ENCODE measurements around the gene LIN52. TPM values are rescaled to one million over a fixed set of nuclear protein-coding genes. Genes with fewer than 3 reads are reported as not detected.

LIN52 gene
- total RNA-seq, 1 experiment from 2014 or later, result 6.7 TPM

DNA sequence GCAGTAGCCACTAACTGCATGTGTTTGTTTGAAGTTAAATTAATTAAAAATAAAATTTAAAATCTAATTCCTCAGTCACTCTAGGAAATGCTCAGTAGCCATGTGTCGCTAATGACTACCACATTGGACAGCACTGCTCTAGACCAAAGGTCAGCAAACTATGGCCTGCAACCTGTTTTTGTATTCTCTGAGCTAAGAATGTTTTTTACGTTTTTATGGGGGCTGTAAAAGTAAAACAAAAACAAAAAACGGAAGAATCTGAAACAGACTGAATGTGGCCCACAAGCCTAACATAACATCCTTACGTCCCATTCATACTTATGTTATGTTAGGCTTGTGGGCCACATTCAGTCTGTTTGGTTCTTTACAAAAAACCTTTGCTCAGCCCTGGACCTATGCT, 57.8 kb downstream of the LIN52 start:
- H3K36me3 ChIP-seq (ENCODE audit: control insufficient read depth, insufficient read depth, low read length), result no peaks in the 10 kb centered on the region
- intact Hi-C loops (cut with micrococcal nuclease; ENCODE audit: unreplicated experiment), result no loop called here
- H3K4me3 ChIP-seq (ENCODE audit: low read depth in 2 of 2, low read length in 2 of 2), result no peak overlapping the region
- CTCF ChIA-PET, result no interaction called here
- DNase-seq (ENCODE audit: low read depth, low spot score) (no peak), ATAC-seq (no peak)
- in situ Hi-C loops (cut with HindIII; ENCODE audit: low pct_unique_long_range_greater_than_20kb, low sequenced_read_pairs), result no loop called here
- H3K27me3 ChIP-seq (ENCODE audit: control insufficient read depth, insufficient read depth, low read length), result no peaks in the 10 kb centered on the region
- POLR2A ChIA-PET, result no interaction called here
- no peak for TF ChIP-seq SIN3A (IDR thresholded peaks at IDR 0.05; ENCODE audit: borderline replicate concordance, insufficient read depth, low read depth, low read length)
- TF ChIP-seq, protein P1, sequence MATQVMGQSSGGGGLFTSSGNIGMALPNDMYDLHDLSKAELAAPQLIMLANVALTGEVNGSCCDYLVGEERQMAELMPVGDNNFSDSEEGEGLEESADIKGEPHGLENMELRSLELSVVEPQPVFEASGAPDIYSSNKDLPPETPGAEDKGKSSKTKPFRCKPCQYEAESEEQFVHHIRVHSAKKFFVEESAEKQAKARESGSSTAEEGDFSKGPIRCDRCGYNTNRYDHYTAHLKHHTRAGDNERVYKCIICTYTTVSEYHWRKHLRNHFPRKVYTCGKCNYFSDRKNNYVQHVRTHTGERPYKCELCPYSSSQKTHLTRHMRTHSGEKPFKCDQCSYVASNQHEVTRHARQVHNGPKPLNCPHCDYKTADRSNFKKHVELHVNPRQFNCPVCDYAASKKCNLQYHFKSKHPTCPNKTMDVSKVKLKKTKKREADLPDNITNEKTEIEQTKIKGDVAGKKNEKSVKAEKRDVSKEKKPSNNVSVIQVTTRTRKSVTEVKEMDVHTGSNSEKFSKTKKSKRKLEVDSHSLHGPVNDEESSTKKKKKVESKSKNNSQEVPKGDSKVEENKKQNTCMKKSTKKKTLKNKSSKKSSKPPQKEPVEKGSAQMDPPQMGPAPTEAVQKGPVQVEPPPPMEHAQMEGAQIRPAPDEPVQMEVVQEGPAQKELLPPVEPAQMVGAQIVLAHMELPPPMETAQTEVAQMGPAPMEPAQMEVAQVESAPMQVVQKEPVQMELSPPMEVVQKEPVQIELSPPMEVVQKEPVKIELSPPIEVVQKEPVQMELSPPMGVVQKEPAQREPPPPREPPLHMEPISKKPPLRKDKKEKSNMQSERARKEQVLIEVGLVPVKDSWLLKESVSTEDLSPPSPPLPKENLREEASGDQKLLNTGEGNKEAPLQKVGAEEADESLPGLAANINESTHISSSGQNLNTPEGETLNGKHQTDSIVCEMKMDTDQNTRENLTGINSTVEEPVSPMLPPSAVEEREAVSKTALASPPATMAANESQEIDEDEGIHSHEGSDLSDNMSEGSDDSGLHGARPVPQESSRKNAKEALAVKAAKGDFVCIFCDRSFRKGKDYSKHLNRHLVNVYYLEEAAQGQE (IDR thresholded peaks at IDR 0.05; ENCODE audit: insufficient read depth in 1 of 2, low read depth in 2 of 2, low read length in 1 of 2), result no peak
- no peak for TF ChIP-seq TCF7L2 (IDR thresholded peaks at IDR 0.05; ENCODE audit: low read depth, low read length)
- TF ChIP-seq, protein P2, sequence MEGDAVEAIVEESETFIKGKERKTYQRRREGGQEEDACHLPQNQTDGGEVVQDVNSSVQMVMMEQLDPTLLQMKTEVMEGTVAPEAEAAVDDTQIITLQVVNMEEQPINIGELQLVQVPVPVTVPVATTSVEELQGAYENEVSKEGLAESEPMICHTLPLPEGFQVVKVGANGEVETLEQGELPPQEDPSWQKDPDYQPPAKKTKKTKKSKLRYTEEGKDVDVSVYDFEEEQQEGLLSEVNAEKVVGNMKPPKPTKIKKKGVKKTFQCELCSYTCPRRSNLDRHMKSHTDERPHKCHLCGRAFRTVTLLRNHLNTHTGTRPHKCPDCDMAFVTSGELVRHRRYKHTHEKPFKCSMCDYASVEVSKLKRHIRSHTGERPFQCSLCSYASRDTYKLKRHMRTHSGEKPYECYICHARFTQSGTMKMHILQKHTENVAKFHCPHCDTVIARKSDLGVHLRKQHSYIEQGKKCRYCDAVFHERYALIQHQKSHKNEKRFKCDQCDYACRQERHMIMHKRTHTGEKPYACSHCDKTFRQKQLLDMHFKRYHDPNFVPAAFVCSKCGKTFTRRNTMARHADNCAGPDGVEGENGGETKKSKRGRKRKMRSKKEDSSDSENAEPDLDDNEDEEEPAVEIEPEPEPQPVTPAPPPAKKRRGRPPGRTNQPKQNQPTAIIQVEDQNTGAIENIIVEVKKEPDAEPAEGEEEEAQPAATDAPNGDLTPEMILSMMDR (IDR thresholded peaks at IDR 0.05), result no peak
- no peak for TF ChIP-seq POLR2AphosphoS5 (IDR thresholded peaks at IDR 0.05; ENCODE audit: low read depth, low read length)
- no TSS peak for BruUV-seq (replicated peaks)
- no peak overlapping the region for H3K27ac ChIP-seq (ENCODE audit: low read length)
- H3K9me3 ChIP-seq (ENCODE audit: control insufficient read depth, insufficient read depth, low read depth, low read length), result no peaks in the 10 kb centered on the region
- no peaks in the 10 kb centered on the region; the same call in none of the 2 replicates for H3K4me1 ChIP-seq (ENCODE audit: control insufficient read depth, insufficient read depth, low read length)

DNA sequence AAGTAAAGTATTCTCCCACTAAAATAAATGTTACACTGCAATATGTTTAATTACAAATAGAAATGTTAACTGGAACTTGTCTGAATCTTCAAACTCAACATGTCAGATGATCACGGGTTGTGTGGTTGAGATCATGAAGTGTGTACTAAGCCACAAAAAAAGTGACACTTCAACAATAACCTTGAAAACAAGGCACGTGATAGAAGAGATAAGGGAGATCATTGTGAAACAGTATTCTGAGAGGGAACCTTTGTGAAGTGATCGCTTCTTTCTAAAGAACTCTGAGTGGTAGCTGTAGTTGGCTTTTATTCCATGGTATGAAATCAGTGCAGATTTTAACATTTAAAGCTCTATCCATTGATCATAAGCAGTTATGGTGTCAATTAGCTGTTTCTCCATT, 60.0 kb downstream of the LIN52 start:
- intact Hi-C loops (cut with micrococcal nuclease; ENCODE audit: unreplicated experiment), result no loop called here
- ChIA-PET POLR2A (interaction anchor here (0.5 kb wide), 1 partner anchor 237 kb away, joined by 4 read pairs; no protein-coding TSS in a partner anchor), CTCF (no interaction called here)
- no peaks in the 10 kb centered on the region for H3K27me3 ChIP-seq (ENCODE audit: control insufficient read depth, insufficient read depth, low read length)
- H3K9me3 ChIP-seq (ENCODE audit: control insufficient read depth, insufficient read depth, low read depth, low read length), result no peaks in the 10 kb centered on the region
- no TSS peak for BruUV-seq (replicated peaks)
- H3K36me3 ChIP-seq (ENCODE audit: control insufficient read depth, insufficient read depth, low read length), result no peaks in the 10 kb centered on the region
- H3K4me1 ChIP-seq (ENCODE audit: control insufficient read depth, insufficient read depth, low read length), result no peaks in the 10 kb centered on the region; the same call in none of the 2 replicates
- TF ChIP-seq, protein P1 (IDR thresholded peaks at IDR 0.05; ENCODE audit: insufficient read depth in 1 of 2, low read depth in 2 of 2, low read length in 1 of 2), result no peak
- no peak for TF ChIP-seq SIN3A (IDR thresholded peaks at IDR 0.05; ENCODE audit: borderline replicate concordance, insufficient read depth, low read depth, low read length)
- no peak for TF ChIP-seq TCF7L2 (IDR thresholded peaks at IDR 0.05; ENCODE audit: low read depth, low read length)
- TF ChIP-seq, protein P2 (IDR thresholded peaks at IDR 0.05), result no peak
- TF ChIP-seq POLR2AphosphoS5 (IDR thresholded peaks at IDR 0.05; ENCODE audit: low read depth, low read length), result no peak
- ATAC-seq (no peak), DNase-seq (ENCODE audit: low read depth, low spot score) (no peak)
- in situ Hi-C loops (cut with HindIII; ENCODE audit: low pct_unique_long_range_greater_than_20kb, low sequenced_read_pairs), result no loop called here
- H3K27ac ChIP-seq (ENCODE audit: low read length), result no peak overlapping the region
- H3K4me3 ChIP-seq (ENCODE audit: low read depth in 2 of 2, low read length in 2 of 2), result no peak overlapping the region

All from Panc1 (cell line).